Thymus (tissue), 14 donors: ENCODE results near the gene COP1. TPM values are rescaled to one million over a fixed set of nuclear protein-coding genes. Genes with fewer than 3 reads are reported as not detected.
A peak's percentile ranks its signal among the peaks of the same experiment; 100 is the strongest.
"Not testable (repeated sequence)": the region's sequence is repeated elsewhere in the genome, so short reads cannot be mapped to it uniquely, and the experiment has no call there.

ENCODE experiments used
- DNase-seq, 9 donors: peaks; one replicate each; pipeline ENCODE4 v3.0.0-alpha.2; 2013; ENCODE audit warnings: low spot score in 9 of 9, low read depth in 6 of 9, missing footprints in 1 of 9
- H3K27ac ChIP-seq, 2 donors: one replicate each; pipeline ENCODE4 v1.5.1; 2013; ENCODE audit warnings: control low read depth in 1 of 2, low read depth in 1 of 2, low read length in 1 of 2, mild to moderate bottlenecking in 1 of 2, moderate library complexity in 1 of 2
- H3K27me3 ChIP-seq, 2 donors: one replicate each; pipeline ENCODE4 v1.5.1; 2013; ENCODE audit warnings: low read length in 1 of 2; ENCODE audit not compliant: control insufficient read depth in 2 of 2, insufficient read depth in 1 of 2
- H3K36me3 ChIP-seq, 2 donors: one replicate each; pipeline ENCODE4 v1.5.1; 2013; ENCODE audit warnings: low read length in 1 of 2, mild to moderate bottlenecking in 1 of 2, moderate library complexity in 1 of 2; ENCODE audit not compliant: control insufficient read depth in 2 of 2, insufficient read depth in 2 of 2
- H3K4me1 ChIP-seq, 2 donors: one replicate each; pipeline ENCODE4 v1.5.1; 2013; ENCODE audit warnings: low read length in 2 of 2; ENCODE audit not compliant: control insufficient read depth in 2 of 2, insufficient read depth in 2 of 2
- H3K4me3 ChIP-seq, 2 donors: one replicate each; pipeline ENCODE4 v1.5.1; 2013; ENCODE audit warnings: low read length in 2 of 2, control low read depth in 1 of 2, mild to moderate bottlenecking in 1 of 2
- H3K9me3 ChIP-seq, 2 donors: one replicate each; pipeline ENCODE4 v1.5.1; 2013; ENCODE audit warnings: low read length in 1 of 2, mild to moderate bottlenecking in 1 of 2; ENCODE audit not compliant: control insufficient read depth in 2 of 2, insufficient read depth in 1 of 2
- WGBS: extraction: QIAGEN DNeasy Blood & Tissue Kit; methylation state at CpG from one replicate; pipeline ENCODE4 v1.1.7; 2013; 5-methylcytosine and 5-hydroxymethylcytosine counted together
- long read RNA-seq, 10 donors: transcript quantifications; one replicate each; lab custom pipeline, GENCODE V29; 2026
- polyA plus RNA-seq: library from polyadenylated mRNA; stranded (reverse); fragments of 200-250 nt; gene quantifications from one replicate; pipeline ENCODE4 v1.2.3, GENCODE V29; 2013
- total RNA-seq: library from RNA; stranded (reverse); fragments of 120-200 nt; gene quantifications from one replicate; pipeline ENCODE4 v1.2.4, GENCODE V29; 2013
- donor health status: healthy.

The COP1 gene
- total RNA-seq = 45.0 TPM
- polyA plus RNA-seq = 69.5 TPM
- long read RNA-seq, donor 1 = 0 reads
- long read RNA-seq, donor 2, transcript COP1-208 (2 exons, 450 nt) = major isoform, 14 of 27 reads
- long read RNA-seq, donor 2, partial matches to known transcripts = 8 of 27 reads
- long read RNA-seq, donor 2, other reads (novel, unspliced or antisense) = 0 of 27 reads
- long read RNA-seq, donor 3, transcript COP1-204 (20 exons, 3,033 nt) = major isoform, 5 of 15 reads
- long read RNA-seq, donor 3, partial matches to known transcripts = 6 of 15 reads
- long read RNA-seq, donor 3, other reads (novel, unspliced or antisense) = 0 of 15 reads
- long read RNA-seq, donor 4, partial matches to known transcripts = 0 of 6 reads
- long read RNA-seq, donor 4, other reads (novel, unspliced or antisense) = 0 of 6 reads
- long read RNA-seq, donor 5, transcript COP1-208 (2 exons, 450 nt) = major isoform, 10 of 29 reads
- long read RNA-seq, donor 5, partial matches to known transcripts = 16 of 29 reads
- long read RNA-seq, donor 5, other reads (novel, unspliced or antisense) = 0 of 29 reads
- long read RNA-seq, donor 6, transcript COP1-208 (2 exons, 450 nt) = major isoform, 5 of 16 reads
- long read RNA-seq, donor 6, partial matches to known transcripts = 8 of 16 reads
- long read RNA-seq, donor 6, other reads (novel, unspliced or antisense) = 0 of 16 reads
- long read RNA-seq, donor 7, partial matches to known transcripts = 7 of 13 reads
- long read RNA-seq, donor 7, other reads (novel, unspliced or antisense) = 0 of 13 reads
- long read RNA-seq, donor 8 = 0 reads
- long read RNA-seq, donor 9, transcript COP1-204 (20 exons, 3,033 nt) = major isoform, 7 of 18 reads
- long read RNA-seq, donor 9, partial matches to known transcripts = 7 of 18 reads
- long read RNA-seq, donor 9, other reads (novel, unspliced or antisense) = 0 of 18 reads
- long read RNA-seq, donor 10, partial matches to known transcripts = 0 of 5 reads
- long read RNA-seq, donor 10, other reads (novel, unspliced or antisense) = 0 of 5 reads

DNA sequence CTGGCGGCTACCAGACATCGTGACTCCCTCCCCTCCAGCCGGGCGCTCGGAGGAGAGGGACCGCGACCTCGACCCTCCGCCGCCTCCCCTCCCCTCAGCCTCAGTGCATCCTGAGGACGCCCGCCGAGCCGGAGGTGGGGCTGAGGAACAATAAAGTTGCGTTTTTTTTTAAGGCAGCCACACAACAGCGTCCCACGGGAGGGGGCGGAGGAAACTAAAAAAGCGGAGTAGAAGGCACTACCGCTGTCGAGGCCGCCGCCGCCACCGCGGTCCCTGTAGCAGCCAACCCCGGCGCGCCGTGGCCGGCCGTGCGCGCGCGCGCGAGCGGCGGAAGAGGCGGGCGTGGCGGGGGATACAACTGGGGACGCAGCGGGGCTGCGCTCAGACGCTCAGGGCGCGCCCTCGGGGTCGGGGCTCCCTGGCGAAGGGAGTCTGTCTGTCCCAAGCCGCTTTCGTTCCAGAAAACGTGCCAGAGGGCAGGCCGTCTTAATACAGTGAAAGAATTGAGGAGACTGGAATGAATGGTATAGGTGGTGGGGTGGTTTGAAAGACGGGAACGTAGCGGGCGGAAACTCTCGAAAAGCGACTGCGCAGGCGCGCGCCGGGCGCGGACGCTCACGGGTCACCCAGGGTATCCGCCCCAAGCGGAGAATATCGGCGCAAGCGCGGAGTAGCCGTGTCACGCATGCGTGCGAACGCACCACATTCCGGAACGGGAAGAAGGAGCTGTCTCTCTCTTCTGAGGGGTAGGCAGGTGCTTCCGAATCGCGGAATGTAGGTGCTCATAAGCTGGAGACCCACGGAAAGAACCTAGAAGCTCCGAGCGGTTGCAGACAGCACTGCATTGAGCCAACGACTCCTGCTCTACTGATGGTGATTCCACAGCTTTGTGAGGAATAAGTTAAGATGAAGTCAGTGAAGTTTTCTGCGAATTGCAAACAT, at the start of gene COP1:
COP1 (minus strand) TSS at position 326 of the 942 bp plus-strand sequence; CDS start at position 18, 308 bp downstream.
- WGBS = under 1% methylated on average over 92 of the region's 92 CpGs
- peaks cover 11 to 16% of the 10 kb centered on the region in 2 donors for H3K4me1 ChIP-seq

DNA sequence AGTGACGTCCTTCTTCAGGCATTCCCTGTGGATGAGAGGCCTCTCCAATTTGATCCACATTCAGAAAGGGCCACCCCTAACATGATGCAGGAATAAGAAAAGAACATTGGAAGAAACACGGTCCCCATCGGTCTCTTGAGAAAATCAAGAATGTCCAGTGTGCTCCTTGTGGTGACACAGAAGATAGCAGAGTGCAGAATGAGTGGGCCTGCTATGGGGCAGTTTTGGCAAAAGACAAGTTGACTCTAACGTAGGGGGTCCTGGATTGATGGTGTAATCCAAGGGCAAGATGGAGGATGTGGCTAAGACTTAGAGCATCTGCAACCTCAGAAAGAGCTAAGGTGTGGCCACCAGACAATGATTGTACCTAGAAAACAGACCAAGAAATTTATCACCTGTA, 45.1 kb upstream of the COP1 start:
- 98% methylated on average over 4 of the region's 4 CpGs for WGBS

More for the DNA sequence above, at the start of gene COP1:
- Histone ChIP-seq H3K36me3 (no peaks in the 10 kb centered on the region), H3K27me3 (no peaks in the 10 kb centered on the region), H3K9me3 (no peaks in the 10 kb centered on the region), H3K27ac (peak within 1 kb of the TSS; percentile 98 to 99), H3K4me3 (peak within 1 kb of the TSS; percentile 63 to 97)
- DNase-seq = peak; percentile 95 to 99 (median 97)

DNA sequence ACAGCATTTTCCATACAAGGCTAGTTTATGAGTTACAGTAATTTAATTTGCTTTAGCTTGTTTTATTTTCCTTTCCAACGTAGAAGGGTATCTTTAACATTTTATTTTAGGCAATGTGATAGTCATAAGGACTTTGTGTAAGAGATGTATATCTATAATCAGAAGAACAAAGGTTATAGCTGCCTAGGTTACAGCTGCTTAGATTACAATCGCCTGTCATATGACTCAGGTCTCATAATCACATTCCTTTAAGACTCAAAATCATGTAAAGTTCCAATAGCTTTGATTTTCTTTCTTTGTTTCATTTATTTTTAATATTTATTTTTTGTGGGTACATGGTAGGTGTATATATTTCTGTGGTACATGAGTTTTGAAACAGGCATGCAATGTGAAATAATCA, 37.8 kb upstream of the COP1 start:
- no peaks in the 10 kb centered on the region for H3K9me3 ChIP-seq
- H3K27ac ChIP-seq = no peak overlapping the region
- no peaks in the 10 kb centered on the region for H3K27me3 ChIP-seq
- WGBS = 90% methylated on average over 2 of the region's 2 CpGs
- no peaks in the 10 kb centered on the region for H3K36me3 ChIP-seq
- no peak for DNase-seq
- no peaks in the 10 kb centered on the region for H3K4me1 ChIP-seq
- H3K4me3 ChIP-seq = no peak overlapping the region

More for the DNA sequence above, 45.1 kb upstream of the COP1 start:
- Histone ChIP-seq H3K9me3 (no peaks in the 10 kb centered on the region), H3K36me3 (no peaks in the 10 kb centered on the region), H3K4me1 (no peaks in the 10 kb centered on the region), H3K27me3 (no peaks in the 10 kb centered on the region), H3K4me3 (no peak overlapping the region), H3K27ac (no peak overlapping the region)
- no peak for DNase-seq

DNA sequence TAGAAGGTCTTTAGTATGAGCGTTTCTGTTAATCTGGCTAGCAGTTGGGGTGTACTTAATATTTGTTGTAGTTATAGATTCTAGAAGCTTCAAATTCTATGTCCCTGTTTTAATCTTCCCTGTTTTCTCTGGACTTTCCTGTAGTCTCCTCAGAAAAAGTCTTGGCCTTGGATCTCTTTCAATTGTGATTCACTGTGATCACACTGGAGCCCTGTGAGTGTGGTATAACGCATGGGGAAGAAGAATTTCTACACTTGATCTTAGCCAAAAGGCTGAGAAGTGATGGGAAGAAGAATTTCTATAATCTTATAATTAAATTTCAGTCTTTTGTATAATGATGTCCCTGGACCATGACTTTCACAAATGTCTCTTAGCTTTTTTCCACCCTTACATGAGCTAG, 36.7 kb upstream of the COP1 start:
- Histone ChIP-seq H3K4me3 (no peak overlapping the region), H3K27me3 (no peaks in the 10 kb centered on the region), H3K9me3 (no peaks in the 10 kb centered on the region), H3K36me3 (no peaks in the 10 kb centered on the region), H3K4me1 (no peaks in the 10 kb centered on the region), H3K27ac (no peak overlapping the region)
- DNase-seq = no peak
- WGBS = 94% methylated on average over 2 of the region's 2 CpGs

DNA sequence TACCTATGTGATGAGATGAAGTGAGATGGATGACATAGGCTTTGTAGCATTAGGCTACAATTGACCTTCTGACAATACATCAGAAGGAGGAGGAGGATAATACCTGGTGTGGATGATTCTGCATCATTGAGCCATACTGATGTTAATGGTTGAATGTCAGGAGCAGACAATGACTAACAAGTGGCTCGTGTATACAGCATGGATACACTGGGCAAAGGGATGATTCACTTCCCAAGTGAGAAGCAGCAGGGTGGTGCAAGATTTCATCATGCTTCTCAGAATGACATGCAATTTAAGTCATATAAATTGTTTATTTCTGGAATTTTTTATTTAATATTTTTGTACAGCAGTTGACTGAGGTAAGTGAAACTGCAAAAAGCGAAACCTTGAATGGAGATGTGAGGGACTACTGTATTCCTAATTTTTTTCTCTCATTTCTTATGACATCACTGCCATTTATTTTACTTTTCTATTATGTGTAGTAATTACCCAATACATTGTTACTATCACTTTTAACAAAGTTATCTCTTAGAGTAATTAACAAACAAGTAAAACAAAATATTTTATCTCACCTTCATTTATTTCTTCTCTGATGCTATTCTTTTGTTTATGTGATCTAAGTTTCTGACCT, 34.4 kb upstream of the COP1 start:
- Histone ChIP-seq H3K36me3 (no peaks in the 10 kb centered on the region), H3K4me3 (no peak overlapping the region), H3K27ac (no peak overlapping the region), H3K4me1 (no peaks in the 10 kb centered on the region), H3K9me3 (no peaks in the 10 kb centered on the region), H3K27me3 (no peaks in the 10 kb centered on the region)
- 91% methylated on average over 2 of the region's 2 CpGs for WGBS
- DNase-seq = no peak

DNA sequence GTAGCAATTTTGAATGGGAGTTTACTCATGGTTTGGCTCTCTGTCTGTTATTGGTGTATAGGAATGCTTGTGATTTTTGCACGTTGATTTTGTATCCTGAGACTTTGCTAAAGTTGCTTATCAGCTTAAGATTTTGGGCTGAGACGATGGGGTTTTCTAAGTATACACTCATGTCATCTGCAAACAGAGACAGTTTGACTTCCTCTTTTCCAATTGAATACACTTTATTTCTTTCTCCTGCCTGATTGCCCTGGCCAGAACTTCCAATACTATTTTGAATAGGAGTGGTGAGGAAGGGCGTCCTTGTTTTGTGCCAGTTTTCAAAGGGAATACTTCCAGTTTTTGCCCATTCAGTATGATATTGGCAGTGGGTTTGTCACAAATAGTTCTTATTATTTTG, 26.6 kb upstream of the COP1 start:
- WGBS = 88% methylated on average over 3 of the region's 3 CpGs
- H3K36me3 ChIP-seq, H3K9me3 ChIP-seq, H3K4me1 ChIP-seq, H3K4me3 ChIP-seq, H3K27me3 ChIP-seq, H3K27ac ChIP-seq, DNase-seq: not testable (repeated sequence)

DNA sequence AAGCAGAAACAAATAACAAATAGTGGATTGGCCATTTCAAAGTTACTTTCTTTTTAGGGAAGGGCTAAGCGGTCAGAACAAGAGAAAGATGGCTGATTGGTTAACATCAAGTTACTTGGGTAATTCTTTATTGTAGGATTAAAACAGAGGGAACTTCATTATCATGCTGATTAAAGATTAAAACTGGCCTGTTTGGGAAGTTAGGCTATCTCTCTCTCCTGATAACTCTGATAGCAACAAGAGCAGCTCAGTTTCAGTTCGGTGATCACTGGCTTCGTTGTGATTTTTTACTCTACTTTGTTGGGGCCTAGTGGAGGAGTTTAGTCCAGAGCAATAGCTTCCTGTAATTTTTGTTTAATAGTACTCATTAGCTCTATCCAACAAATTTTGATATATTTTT, 20.5 kb upstream of the COP1 start:
- Histone ChIP-seq H3K36me3 (no peaks in the 10 kb centered on the region), H3K27ac (no peak overlapping the region), H3K27me3 (no peaks in the 10 kb centered on the region), H3K4me3 (no peak overlapping the region), H3K9me3 (no peaks in the 10 kb centered on the region), H3K4me1 (no peaks in the 10 kb centered on the region)
- DNase-seq = no peak
- 95% methylated on average over 3 of the region's 3 CpGs for WGBS

DNA sequence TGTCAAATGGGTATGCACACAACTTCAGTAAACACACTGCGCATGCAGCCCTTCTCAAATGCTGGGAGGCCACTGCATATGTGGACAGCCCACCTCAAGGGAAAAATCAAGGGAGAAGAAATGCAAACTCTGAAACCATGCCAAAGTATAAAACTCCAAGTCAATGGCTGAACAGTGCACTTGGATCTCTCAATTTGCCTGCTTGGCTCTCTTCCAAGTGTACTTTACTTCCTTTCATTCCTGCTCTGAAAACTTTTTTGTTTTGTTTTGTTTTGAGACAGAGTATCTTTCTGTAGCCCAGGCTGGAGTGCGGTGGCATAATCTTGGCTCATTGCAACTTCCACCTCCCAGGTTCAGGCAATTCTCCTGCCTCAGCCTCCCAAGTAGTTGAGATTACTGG, 18.8 kb upstream of the COP1 start:
- H3K4me3 ChIP-seq = no peak overlapping the region
- no peaks in the 10 kb centered on the region for H3K4me1 ChIP-seq
- H3K9me3 ChIP-seq = no peaks in the 10 kb centered on the region
- no peak for DNase-seq
- H3K36me3 ChIP-seq = no peaks in the 10 kb centered on the region
- 95% methylated on average over 2 of the region's 2 CpGs for WGBS
- H3K27me3 ChIP-seq = no peaks in the 10 kb centered on the region
- H3K27ac ChIP-seq = no peak overlapping the region
